BE2C (cell line): ENCODE measurements around the gene MTERF4.

Experiments used
- DNase-seq: peaks from one replicate; pipeline ENCODE4 v3.0.0-alpha.2; 2020
- H3K27me3 ChIP-seq: fragments of 250-450 bp; sonication (Bioruptor Pico); 2 replicates; pipeline ENCODE4 v1.5.1; 2020; ENCODE audit warnings: mild to moderate bottlenecking
- H3K36me3 ChIP-seq: fragments of 250-450 bp; sonication (Bioruptor Pico); 2 replicates; pipeline ENCODE4 v1.5.1; 2020; ENCODE audit warnings: mild to moderate bottlenecking
- H3K4me1 ChIP-seq: fragments of 250-450 bp; sonication (Bioruptor Pico); 2 replicates; pipeline ENCODE4 v1.5.1; 2020
- H3K4me3 ChIP-seq: 2 replicates; pipeline ENCODE4 v1.5.1; 2011; ENCODE audit warnings: low read depth, low read length
- H3K9me3 ChIP-seq: fragments of 250-450 bp; sonication (Bioruptor Pico); 2 replicates; pipeline ENCODE4 v1.5.1; 2020
- TF ChIP-seq, protein P1 (sequence below): IDR thresholded peaks from 2 replicates; pipeline ENCODE4 v1.5.1; 2012; ENCODE audit warnings: mild to moderate bottlenecking, low read depth, low read length

The MTERF4 gene

DNA sequence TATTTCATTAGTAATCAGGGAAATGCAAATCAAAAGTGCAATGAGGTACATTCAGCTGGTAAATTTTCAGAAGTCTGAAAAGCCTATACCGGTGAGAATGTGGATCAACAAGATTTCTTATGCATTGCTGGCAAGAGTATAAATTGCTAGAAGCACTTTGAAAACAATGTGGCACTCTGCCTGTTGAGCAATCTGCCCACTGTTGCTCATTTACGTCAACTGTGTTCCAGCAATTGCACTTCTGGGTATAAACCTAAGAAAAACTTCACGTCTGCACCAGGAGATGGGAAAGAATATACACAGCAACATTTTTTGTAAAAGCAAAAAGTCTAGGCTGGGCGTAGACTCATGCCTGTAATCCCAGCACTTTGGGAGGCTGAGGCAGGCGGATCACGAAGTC is 40.8 kb downstream of the MTERF4 start:
- TF ChIP-seq, protein P1, sequence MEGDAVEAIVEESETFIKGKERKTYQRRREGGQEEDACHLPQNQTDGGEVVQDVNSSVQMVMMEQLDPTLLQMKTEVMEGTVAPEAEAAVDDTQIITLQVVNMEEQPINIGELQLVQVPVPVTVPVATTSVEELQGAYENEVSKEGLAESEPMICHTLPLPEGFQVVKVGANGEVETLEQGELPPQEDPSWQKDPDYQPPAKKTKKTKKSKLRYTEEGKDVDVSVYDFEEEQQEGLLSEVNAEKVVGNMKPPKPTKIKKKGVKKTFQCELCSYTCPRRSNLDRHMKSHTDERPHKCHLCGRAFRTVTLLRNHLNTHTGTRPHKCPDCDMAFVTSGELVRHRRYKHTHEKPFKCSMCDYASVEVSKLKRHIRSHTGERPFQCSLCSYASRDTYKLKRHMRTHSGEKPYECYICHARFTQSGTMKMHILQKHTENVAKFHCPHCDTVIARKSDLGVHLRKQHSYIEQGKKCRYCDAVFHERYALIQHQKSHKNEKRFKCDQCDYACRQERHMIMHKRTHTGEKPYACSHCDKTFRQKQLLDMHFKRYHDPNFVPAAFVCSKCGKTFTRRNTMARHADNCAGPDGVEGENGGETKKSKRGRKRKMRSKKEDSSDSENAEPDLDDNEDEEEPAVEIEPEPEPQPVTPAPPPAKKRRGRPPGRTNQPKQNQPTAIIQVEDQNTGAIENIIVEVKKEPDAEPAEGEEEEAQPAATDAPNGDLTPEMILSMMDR = no peak
- no peak for DNase-seq
- H3K36me3 ChIP-seq = no peaks in the 10 kb centered on the region
- no peaks in the 10 kb centered on the region for H3K9me3 ChIP-seq
- no peaks in the 10 kb centered on the region for H3K27me3 ChIP-seq
- no peak overlapping the region for H3K4me3 ChIP-seq
- no peaks in the 10 kb centered on the region for H3K4me1 ChIP-seq

- TF ChIP-seq, protein P1 = no peak
- no peak for DNase-seq
- H3K4me1 ChIP-seq = no peaks in the 10 kb centered on the region
- no peak overlapping the region for H3K4me3 ChIP-seq
- no peaks in the 10 kb centered on the region for H3K9me3 ChIP-seq
- H3K27me3 ChIP-seq = no peaks in the 10 kb centered on the region
- no peaks in the 10 kb centered on the region for H3K36me3 ChIP-seq
Observed at GRCh38 chr2:241053576-241054251, 48.4 kb downstream of the MTERF4 start.

GRCh38 chr2:241052677-241053360 is 49.3 kb downstream of the MTERF4 start:
- TF ChIP-seq, protein P1 = no peak
- no peaks in the 10 kb centered on the region for H3K4me1 ChIP-seq
- H3K9me3 ChIP-seq = no peaks in the 10 kb centered on the region
- no peaks in the 10 kb centered on the region for H3K36me3 ChIP-seq
- no peak overlapping the region for H3K4me3 ChIP-seq
- no peaks in the 10 kb centered on the region for H3K27me3 ChIP-seq
- no peak for DNase-seq

DNA sequence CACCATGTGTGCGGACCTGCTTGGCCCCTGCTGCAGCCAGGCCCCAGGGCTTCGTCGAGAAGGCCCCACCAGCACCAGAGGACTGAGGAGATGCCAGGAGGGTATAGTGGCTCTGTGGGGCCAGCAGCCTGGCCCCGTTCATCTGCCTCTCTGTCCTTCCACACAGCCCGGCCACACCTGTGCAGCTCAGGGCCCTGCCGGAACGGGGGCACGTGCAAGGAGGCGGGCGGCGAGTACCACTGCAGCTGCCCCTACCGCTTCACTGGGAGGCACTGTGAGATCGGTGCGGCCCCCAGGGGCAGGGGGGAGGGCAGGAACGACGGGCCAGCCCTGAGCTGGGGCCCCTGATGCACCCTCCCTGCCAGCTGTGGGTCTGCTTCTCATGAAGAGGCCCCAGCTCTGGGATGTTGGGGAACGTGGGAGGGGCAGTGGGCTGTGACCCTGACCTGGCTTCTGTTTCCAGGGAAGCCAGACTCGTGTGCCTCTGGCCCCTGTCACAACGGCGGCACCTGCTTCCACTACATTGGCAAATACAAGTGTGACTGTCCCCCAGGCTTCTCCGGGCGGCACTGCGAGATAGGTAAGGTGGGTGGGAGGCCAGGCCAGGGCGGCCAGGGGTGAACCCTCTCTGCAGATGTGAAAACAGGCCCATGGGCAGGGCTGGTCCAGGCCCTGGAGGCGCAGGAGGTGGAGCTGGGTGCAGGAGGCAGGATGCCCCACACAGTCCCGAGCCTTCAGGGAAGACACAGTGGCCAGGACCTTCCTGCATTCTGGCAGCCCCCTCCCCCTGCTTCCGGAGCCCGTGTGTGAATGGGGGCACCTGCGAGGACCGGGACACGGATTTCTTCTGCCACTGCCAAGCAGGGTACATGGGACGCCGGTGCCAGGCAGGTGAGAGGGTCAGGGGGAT is 50.3 kb downstream of the MTERF4 start:
- Histone ChIP-seq H3K9me3 (no peaks in the 10 kb centered on the region), H3K4me3 (no peak overlapping the region), H3K27me3 (no peaks in the 10 kb centered on the region), H3K36me3 (no peaks in the 10 kb centered on the region), H3K4me1 (no peaks in the 10 kb centered on the region)
- DNase-seq = no peak
- TF ChIP-seq, protein P1 = no peak

DNA sequence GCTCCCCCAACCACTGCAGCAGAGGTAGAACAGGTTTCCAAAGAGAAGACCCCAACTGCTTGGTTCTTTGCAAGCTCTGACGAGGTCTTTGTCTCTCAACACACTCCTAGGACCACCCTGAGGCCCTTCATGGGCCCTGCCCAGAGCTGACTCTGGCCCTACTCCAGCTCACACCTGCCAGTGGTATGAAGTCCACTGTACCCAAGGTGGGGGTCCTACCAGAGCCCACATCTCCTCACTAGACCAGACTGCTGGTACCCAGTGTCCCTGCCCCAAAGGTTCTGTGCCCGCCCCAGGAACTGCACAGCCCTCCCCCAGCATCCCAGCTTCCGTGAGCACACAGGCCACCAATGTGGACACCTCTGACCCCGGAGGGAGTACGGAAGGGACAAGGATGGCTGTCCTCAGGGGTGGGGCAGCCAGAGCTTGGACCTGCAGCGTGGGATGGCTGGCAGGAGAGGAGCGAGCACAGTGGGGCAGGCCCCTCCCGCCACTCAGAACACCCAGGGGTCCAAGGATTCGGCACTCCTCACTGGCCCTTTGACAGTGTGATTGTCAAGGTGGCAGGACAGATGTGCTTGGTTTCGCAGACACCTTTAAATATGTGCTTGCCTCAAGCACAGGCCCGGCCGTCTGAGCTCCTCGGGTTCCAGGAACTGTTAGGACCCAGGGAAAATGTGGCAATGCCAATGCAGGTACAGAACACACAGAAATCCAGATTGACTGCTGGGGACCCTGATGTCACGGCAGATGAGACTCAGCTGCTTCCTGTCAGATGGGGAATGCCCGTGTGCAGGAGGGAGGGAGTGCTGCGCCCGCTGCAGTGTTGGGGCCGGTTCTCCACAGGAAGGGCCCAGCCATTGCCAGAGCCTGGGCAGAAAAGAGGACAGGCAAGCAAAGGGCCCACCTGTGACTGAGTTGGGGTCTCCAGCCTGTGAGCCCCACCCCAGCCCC is 51.2 kb downstream of the MTERF4 start:
- H3K27me3 ChIP-seq = no peaks in the 10 kb centered on the region
- no peaks in the 10 kb centered on the region for H3K4me1 ChIP-seq
- H3K36me3 ChIP-seq = no peaks in the 10 kb centered on the region
- H3K4me3 ChIP-seq = no peak overlapping the region
- DNase-seq = no peak
- no peaks in the 10 kb centered on the region for H3K9me3 ChIP-seq
- TF ChIP-seq, protein P1 = no peak
